SK-N-SH treated with all-trans-retinoic acid at 6 μM for 48 hours (cell line): ENCODE measurements around the gene BLOC1S6.

Experiments used
- ATAC-seq: fragments of 200-7000 bp; cut with Tn5 transposase; 3 replicates; pipeline ENCODE4 v1.9.1; 2020; ENCODE audit warnings: mild to moderate bottlenecking, moderate library complexity
- ARNTL ChIP-seq: fragments of 450-650 bp; formaldehyde crosslinking; IDR thresholded peaks from 2 replicates; pipeline ENCODE4 v1.5.0; 2020; ENCODE audit warnings: low read depth, mild to moderate bottlenecking, moderate library complexity, borderline replicate concordance
- BACH2 ChIP-seq: fragments of 250-450 bp; sonication (Bioruptor Pico); IDR thresholded peaks from 2 replicates; pipeline ENCODE4 v1.9.0; 2021; ENCODE audit warnings: mild to moderate bottlenecking, borderline replicate concordance
- CSDC2 ChIP-seq: fragments of 250-450 bp; sonication (Bioruptor Pico); IDR thresholded peaks from 2 replicates; pipeline ENCODE4 v1.5.0; 2020; ENCODE audit warnings: mild to moderate bottlenecking, moderate library complexity
- CSRNP3 ChIP-seq: fragments of 250-450 bp; sonication (Bioruptor Pico); IDR thresholded peaks from 2 replicates; pipeline ENCODE4 v1.5.1; 2021; ENCODE audit warnings: mild to moderate bottlenecking, moderate library complexity
- ESRRG ChIP-seq: fragments of 250-450 bp; sonication (Bioruptor Pico); IDR thresholded peaks from 2 replicates; pipeline ENCODE4 v1.6.1; 2021; ENCODE audit warnings: mild to moderate bottlenecking
- GLIS3 ChIP-seq: fragments of 250-450 bp; sonication (Bioruptor Pico); IDR thresholded peaks from 2 replicates; pipeline ENCODE4 v1.5.0; 2020; ENCODE audit warnings: mild to moderate bottlenecking, moderate library complexity
- ISL1 ChIP-seq: fragments of 250-450 bp; sonication (Bioruptor Pico); IDR thresholded peaks from 2 replicates; pipeline ENCODE4 v2.1.2; 2022; ENCODE audit warnings: mild to moderate bottlenecking, moderate library complexity
- PATZ1 ChIP-seq: fragments of 250-450 bp; sonication (Bioruptor Pico); IDR thresholded peaks from 2 replicates; pipeline ENCODE4 v1.8.0; 2020; ENCODE audit warnings: mild to moderate bottlenecking, moderate library complexity, borderline replicate concordance
- POU6F1 ChIP-seq: fragments of 250-450 bp; sonication (Bioruptor Pico); IDR thresholded peaks from 2 replicates; pipeline ENCODE4 v1.8.0; 2021; ENCODE audit warnings: low read depth, mild to moderate bottlenecking, moderate library complexity, borderline replicate concordance
- PPARA ChIP-seq: fragments of 250-450 bp; sonication (Bioruptor Pico); IDR thresholded peaks from 2 replicates; pipeline ENCODE4 v1.5.0; 2020; ENCODE audit warnings: mild to moderate bottlenecking, borderline replicate concordance
- RARB ChIP-seq: fragments of 250-450 bp; sonication (Bioruptor Pico); IDR thresholded peaks from 2 replicates; pipeline ENCODE4 v1.8.0; 2021; ENCODE audit warnings: mild to moderate bottlenecking, moderate library complexity
- TCF4 ChIP-seq: fragments of 250-450 bp; sonication (Bioruptor Pico); IDR thresholded peaks from 2 replicates; pipeline ENCODE4 v1.8.0; 2021; ENCODE audit warnings: mild to moderate bottlenecking, moderate library complexity, borderline replicate concordance
- TOX ChIP-seq: fragments of 250-450 bp; sonication (Bioruptor Pico); IDR thresholded peaks from 2 replicates; pipeline ENCODE4 v1.8.0; 2021; ENCODE audit warnings: mild to moderate bottlenecking, moderate library complexity, borderline replicate concordance
- TSHZ2 ChIP-seq: fragments of 250-450 bp; sonication (Bioruptor Pico); IDR thresholded peaks from 2 replicates; pipeline ENCODE4 v1.5.0; 2020; ENCODE audit warnings: mild to moderate bottlenecking, moderate library complexity
- ZC3H10 ChIP-seq: fragments of 250-450 bp; sonication (Bioruptor Pico); IDR thresholded peaks from 2 replicates; pipeline ENCODE4 v1.5.1; 2021; ENCODE audit warnings: mild to moderate bottlenecking, moderate library complexity
- ZFP3 ChIP-seq: fragments of 250-450 bp; sonication (Bioruptor Pico); IDR thresholded peaks from 2 replicates; pipeline ENCODE4 v1.5.0; 2020; ENCODE audit warnings: mild to moderate bottlenecking, moderate library complexity
- ZFP30 ChIP-seq: fragments of 450-650 bp; formaldehyde crosslinking; IDR thresholded peaks from 2 replicates; pipeline ENCODE4 v1.5.0; 2022; ENCODE audit warnings: mild to moderate bottlenecking, moderate library complexity
- ZNF565 ChIP-seq: fragments of 450-650 bp; formaldehyde crosslinking; conservative IDR thresholded peaks from 2 replicates; pipeline ENCODE4 v1.5.0; 2020; ENCODE audit warnings: low read depth, mild to moderate bottlenecking, moderate library complexity
- ZNF70 ChIP-seq: fragments of 450-650 bp; formaldehyde crosslinking; IDR thresholded peaks from 2 replicates; pipeline ENCODE4 v1.5.0; 2020; ENCODE audit warnings: mild to moderate bottlenecking, moderate library complexity
- ZNF8 ChIP-seq: fragments of 450-650 bp; formaldehyde crosslinking; IDR thresholded peaks from 2 replicates; pipeline ENCODE4 v1.5.0; 2020; ENCODE audit warnings: mild to moderate bottlenecking, moderate library complexity
- TF ChIP-seq, protein P1 (sequence below): fragments of 250-450 bp; sonication (Bioruptor Pico); IDR thresholded peaks from 2 replicates; pipeline ENCODE4 v1.5.1; 2020; ENCODE audit warnings: low read depth, mild to moderate bottlenecking, moderate library complexity

The BLOC1S6 gene

GRCh38 chr15:45650889-45651525 lies 63.8 kb downstream of the BLOC1S6 start:
- TF ChIP-seq POU6F1 (CRISPR knock-in tag) (no peak), CSRNP3 (CRISPR knock-in tag) (no peak), ZNF70 (CRISPR knock-in tag) (no peak), TOX (no peak), TCF4 (CRISPR knock-in tag) (no peak), CSDC2 (CRISPR knock-in tag) (no peak), ESRRG (no peak), RARB (CRISPR knock-in tag) (no peak), TSHZ2 (CRISPR knock-in tag) (no peak), PPARA (CRISPR knock-in tag) (no peak), ISL1 (no peak), ZC3H10 (no peak), GLIS3 (CRISPR knock-in tag) (no peak), ARNTL (CRISPR knock-in tag) (no peak), BACH2 (no peak), ZFP30 (CRISPR knock-in tag) (no peak)
- no peak for ATAC-seq

DNA sequence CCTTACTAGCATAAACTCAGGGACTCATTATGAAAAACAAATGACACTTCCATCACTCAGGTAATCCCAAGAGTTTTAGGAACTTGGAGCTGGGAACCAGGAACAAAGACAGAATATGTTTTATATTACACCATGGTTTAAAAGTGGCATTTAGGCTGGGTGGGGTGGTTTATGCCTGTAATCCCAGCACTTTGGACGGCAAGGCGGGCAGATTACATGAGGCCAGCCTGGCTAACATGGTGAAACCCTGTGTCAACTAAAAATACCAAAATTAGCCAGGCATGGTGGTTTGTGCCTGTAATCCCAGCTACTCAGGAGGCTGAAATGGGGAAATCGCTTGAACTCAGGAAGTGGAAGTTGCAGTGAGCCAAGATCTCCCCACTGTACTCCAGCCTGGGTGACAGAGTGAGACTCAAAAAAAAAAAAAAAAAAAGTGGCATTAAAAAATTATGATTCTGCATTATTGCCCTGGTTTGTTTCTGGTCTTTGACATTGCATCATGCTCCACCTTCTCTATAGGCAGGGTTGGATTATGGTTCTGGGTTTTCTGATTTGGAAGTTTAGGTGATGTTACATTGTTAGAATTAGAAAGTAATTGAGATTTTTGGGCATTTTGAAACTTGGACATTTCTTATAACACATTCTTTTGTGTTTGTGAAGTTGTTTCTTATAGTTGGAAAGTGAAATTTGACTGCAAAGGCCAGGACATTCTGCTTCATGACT lies 66.7 kb downstream of the BLOC1S6 start:
- no peak for ATAC-seq
- TF ChIP-seq ZC3H10 (no peak), RARB (CRISPR knock-in tag) (no peak), ISL1 (no peak), POU6F1 (CRISPR knock-in tag) (no peak), ARNTL (CRISPR knock-in tag) (no peak), GLIS3 (CRISPR knock-in tag) (no peak)

GRCh38 chr15:45654749-45655148 lies 67.6 kb downstream of the BLOC1S6 start:
- TF ChIP-seq GLIS3 (CRISPR knock-in tag) (no peak), RARB (CRISPR knock-in tag) (no peak), PPARA (CRISPR knock-in tag) (no peak), ZNF565 (no peak), BACH2 (no peak), ZNF8 (CRISPR knock-in tag) (no peak), ZFP3 (no peak), ISL1 (no peak), ZNF70 (CRISPR knock-in tag) (no peak), CSDC2 (CRISPR knock-in tag) (no peak), ESRRG (no peak), TCF4 (CRISPR knock-in tag) (no peak), POU6F1 (CRISPR knock-in tag) (no peak), PATZ1 (CRISPR knock-in tag) (no peak)
- TF ChIP-seq, protein P1, sequence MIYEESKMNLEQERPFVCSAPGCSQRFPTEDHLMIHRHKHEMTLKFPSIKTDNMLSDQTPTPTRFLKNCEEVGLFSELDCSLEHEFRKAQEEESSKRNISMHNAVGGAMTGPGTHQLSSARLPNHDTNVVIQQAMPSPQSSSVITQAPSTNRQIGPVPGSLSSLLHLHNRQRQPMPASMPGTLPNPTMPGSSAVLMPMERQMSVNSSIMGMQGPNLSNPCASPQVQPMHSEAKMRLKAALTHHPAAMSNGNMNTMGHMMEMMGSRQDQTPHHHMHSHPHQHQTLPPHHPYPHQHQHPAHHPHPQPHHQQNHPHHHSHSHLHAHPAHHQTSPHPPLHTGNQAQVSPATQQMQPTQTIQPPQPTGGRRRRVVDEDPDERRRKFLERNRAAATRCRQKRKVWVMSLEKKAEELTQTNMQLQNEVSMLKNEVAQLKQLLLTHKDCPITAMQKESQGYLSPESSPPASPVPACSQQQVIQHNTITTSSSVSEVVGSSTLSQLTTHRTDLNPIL = no peak
- TF ChIP-seq, all 23 proteins: peak for 0
- ATAC-seq = no peak
